Erythroblast (primary cell): ENCODE measurements around the gene TTC38.

Experiments
- GATA1 ChIP-seq: IDR thresholded peaks from 2 replicates; pipeline ENCODE4 v1.6.1; 2011; ENCODE audit warnings: low read depth, mild to moderate bottlenecking, control low read depth, low read length, moderate library complexity
- POLR2A ChIP-seq: IDR thresholded peaks from 2 replicates; pipeline ENCODE4 v1.6.1; 2011; ENCODE audit warnings: mild to moderate bottlenecking, low read length

- no peak for TF ChIP-seq POLR2A
- no peak for TF ChIP-seq GATA1
These were observed 37.4 kb upstream of the TTC38 start for GRCh38 chr22:46230262-46230901.
